Lower lobe of right lung (tissue), 2 donors: ENCODE results near the gene AAK1. TPM values are rescaled to one million over a fixed set of nuclear protein-coding genes. Genes with fewer than 3 reads are reported as not detected.
"Not testable (repeated sequence)": the region's sequence is repeated elsewhere in the genome, so short reads cannot be mapped to it uniquely, and the experiment has no call there.

Experiments used
- ATAC-seq, 2 donors: fragments of 200-7000 bp; cut with Tn5 transposase; one replicate each; pipeline ENCODE4 v1.9.1; 2020 to 2022; ENCODE audit warnings: mild to moderate bottlenecking in 2 of 2, moderate library complexity in 2 of 2
- DNase-seq: peaks from one replicate; pipeline ENCODE4 v3.0.0-alpha.2; 2020
- H3K27ac ChIP-seq: fragments of 200-600 bp; one replicate; pipeline ENCODE4 v1.8.0; 2022
- H3K27me3 ChIP-seq: fragments of 200-600 bp; one replicate; pipeline ENCODE4 v1.8.0; 2022; ENCODE audit warnings: low read depth
- H3K36me3 ChIP-seq: fragments of 200-600 bp; one replicate; pipeline ENCODE4 v1.8.0; 2022; ENCODE audit warnings: mild to moderate bottlenecking
- H3K4me1 ChIP-seq: fragments of 200-600 bp; one replicate; pipeline ENCODE4 v1.8.0; 2022
- H3K4me3 ChIP-seq: fragments of 200-600 bp; one replicate; pipeline ENCODE4 v1.8.0; 2022; ENCODE audit warnings: mild to moderate bottlenecking
- H3K9me3 ChIP-seq: fragments of 200-600 bp; one replicate; pipeline ENCODE4 v1.8.0; 2022
- CTCF ChIP-seq: fragments of 200-600 bp; IDR thresholded peaks from one replicate; pipeline ENCODE4 v1.8.0; 2022; ENCODE audit warnings: antibody characterized with exemption, mild to moderate bottlenecking
- intact Hi-C: fragments of 100-400 bp; cut with DNase I; formaldehyde crosslinking; loops from one replicate; pipeline ENCODE4 v1.11.0; 2022
- total RNA-seq: library from RNA; stranded (reverse); fragmentation: NEBNext Ultra II Directional; extraction: Animal tissue kit (Norgen Biotek cat#: 25700); gene quantifications from one replicate; pipeline ENCODE4 v1.2.1, GENCODE V29; 2021
- donor health status: DM: no; HTN: yes; CAD: no; lungs with severe emphysema.

AAK1 gene
- total RNA-seq, 1 donor from 2014 or later = 73.3 TPM

GRCh38 chr2:69667805-69668382, 24.4 kb upstream of the AAK1 start:
- no peaks in the 10 kb centered on the region for H3K36me3 ChIP-seq
- ATAC-seq (peak in 1 of 2 donors; percentile 19), DNase-seq (no peak)
- no peak overlapping the region for H3K4me3 ChIP-seq
- H3K4me1 ChIP-seq = no peaks in the 10 kb centered on the region
- no peak overlapping the region for H3K27ac ChIP-seq
- intact Hi-C loops = no loop called here
- H3K9me3 ChIP-seq = no peaks in the 10 kb centered on the region
- H3K27me3 ChIP-seq = no peaks in the 10 kb centered on the region
- no peak for TF ChIP-seq CTCF

DNA sequence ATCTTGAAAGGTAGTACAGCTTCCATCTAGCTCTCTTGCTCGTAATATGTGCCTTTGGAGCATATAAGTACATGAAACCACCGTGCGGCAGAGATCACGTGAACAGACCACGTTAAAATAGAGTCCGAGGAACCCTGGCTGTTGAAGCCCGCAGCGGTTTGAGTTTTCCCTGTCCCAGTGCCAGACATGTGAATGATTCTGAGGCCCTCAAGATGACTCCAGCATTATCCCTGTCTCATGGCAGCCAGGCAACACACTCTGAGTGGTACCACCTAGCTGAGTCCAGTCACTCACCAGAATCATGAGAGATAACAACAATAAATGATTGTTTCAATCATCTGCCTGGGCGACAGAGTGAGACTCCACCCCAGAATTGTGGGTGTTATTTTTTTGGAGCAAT, 21.6 kb upstream of the AAK1 start:
- Histone ChIP-seq H3K4me3 (no peak overlapping the region), H3K4me1 (no peaks in the 10 kb centered on the region), H3K9me3 (no peaks in the 10 kb centered on the region), H3K27me3 (no peaks in the 10 kb centered on the region), H3K27ac (no peak overlapping the region), H3K36me3 (no peaks in the 10 kb centered on the region)
- no peak for TF ChIP-seq CTCF
- intact Hi-C loops = no loop called here
- DNase-seq (no peak), ATAC-seq (no peak)

- H3K9me3 ChIP-seq = no peaks in the 10 kb centered on the region
- no peaks in the 10 kb centered on the region for H3K27me3 ChIP-seq
- no peaks in the 10 kb centered on the region for H3K36me3 ChIP-seq
- TF ChIP-seq CTCF = no peak
- intact Hi-C loops = no loop called here
- ATAC-seq = no peak
- DNase-seq = no peak
- H3K4me1 ChIP-seq = no peaks in the 10 kb centered on the region
- H3K4me3 ChIP-seq = no peak overlapping the region
- H3K27ac ChIP-seq = no peak overlapping the region
Observed at GRCh38 chr2:69663860-69664259, 20.3 kb upstream of the AAK1 start.

GRCh38 chr2:69662547-69662946, 19.0 kb upstream of the AAK1 start:
- H3K27ac ChIP-seq, intact Hi-C loops, H3K4me1 ChIP-seq, H3K36me3 ChIP-seq, H3K4me3 ChIP-seq, H3K9me3 ChIP-seq, H3K27me3 ChIP-seq, DNase-seq: not testable (repeated sequence)
- ATAC-seq = peak; percentile 79 to 84

DNA sequence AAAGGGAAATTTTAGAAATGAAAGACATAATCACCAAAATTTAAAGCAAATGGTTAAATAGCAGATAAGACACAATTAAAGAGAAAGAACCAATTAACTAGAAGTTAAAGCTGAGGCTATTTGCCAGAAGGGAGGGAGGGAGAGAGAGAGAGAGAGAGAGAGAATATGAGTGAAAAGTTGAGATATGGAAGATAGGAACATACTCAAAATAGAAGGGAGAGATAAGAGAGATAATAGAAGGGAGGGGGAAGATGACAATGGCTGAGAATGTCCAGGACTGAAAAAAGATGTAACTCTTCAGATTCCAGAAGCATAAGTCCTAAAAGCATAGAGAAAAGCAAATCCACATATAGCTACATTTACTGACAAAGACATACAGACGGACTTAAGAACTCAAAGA, 17.1 kb upstream of the AAK1 start:
- no peak for DNase-seq
- H3K9me3 ChIP-seq = no peaks in the 10 kb centered on the region
- no peak overlapping the region for H3K27ac ChIP-seq
- intact Hi-C loops = no loop called here
- no peaks in the 10 kb centered on the region for H3K4me1 ChIP-seq
- no peaks in the 10 kb centered on the region for H3K36me3 ChIP-seq
- H3K27me3 ChIP-seq = no peaks in the 10 kb centered on the region
- TF ChIP-seq CTCF = no peak
- ATAC-seq = no peak
- no peak overlapping the region for H3K4me3 ChIP-seq

GRCh38 chr2:69659941-69660483, 16.5 kb upstream of the AAK1 start:
- H3K36me3 ChIP-seq = no peaks in the 10 kb centered on the region
- no peak for TF ChIP-seq CTCF
- no peak for DNase-seq
- H3K4me3 ChIP-seq = no peak overlapping the region
- no peak for ATAC-seq
- no peaks in the 10 kb centered on the region for H3K9me3 ChIP-seq
- no peak overlapping the region for H3K27ac ChIP-seq
- no peaks in the 10 kb centered on the region for H3K4me1 ChIP-seq
- intact Hi-C loops = no loop called here
- no peaks in the 10 kb centered on the region for H3K27me3 ChIP-seq
